Natural killer cell (primary cell): ENCODE measurements around the gene CXorf49. TPM values are rescaled to one million over a fixed set of nuclear protein-coding genes. Genes with fewer than 3 reads are reported as not detected.
"Not testable (repeated sequence)": the region's sequence is repeated elsewhere in the genome, so short reads cannot be mapped to it uniquely, and the experiment has no call there.

ENCODE experiments used
- ATAC-seq, 3 donors: fragments of 150-1000 bp in 2 of 3; fragments of 200-7000 bp in 1 of 3; cut with Tn5 transposase; 1 replicate in 1 of 3; 2 replicates in 2 of 3; pipeline ENCODE4 v1.10.0; 2021; ENCODE audit warnings: mild to moderate bottlenecking in 2 of 3, moderate library complexity in 2 of 3
- DNase-seq, 2 donors: peaks; one replicate each; pipeline versions ENCODE4 v3.0.0 to v3.0.0-alpha.2; 2013 to 2021; ENCODE audit warnings: mixed read lengths in 1 of 2
- H3K27ac ChIP-seq: one replicate; pipeline ENCODE4 v1.5.1; 2013; ENCODE audit warnings: mild to moderate bottlenecking, low read length
- H3K27me3 ChIP-seq: one replicate; pipeline ENCODE4 v1.6.1; 2013; ENCODE audit warnings: low read length; ENCODE audit not compliant: control insufficient read depth, insufficient read depth
- H3K36me3 ChIP-seq: one replicate; pipeline ENCODE4 v1.6.1; 2013; ENCODE audit warnings: low read length; ENCODE audit not compliant: control insufficient read depth, insufficient read depth
- H3K4me1 ChIP-seq: one replicate; pipeline ENCODE4 v1.6.1; 2013; ENCODE audit warnings: low read length; ENCODE audit not compliant: control insufficient read depth, insufficient read depth
- H3K4me3 ChIP-seq: one replicate; pipeline ENCODE4 v1.5.1; 2013; ENCODE audit warnings: low read length
- H3K9me3 ChIP-seq: one replicate; pipeline ENCODE4 v1.6.1; 2013; ENCODE audit warnings: low read length; ENCODE audit not compliant: control insufficient read depth, insufficient read depth
- H3K27ac Mint-ChIP-seq, 2 donors: one replicate each; pipeline ENCODE4 v1.8.0; 2022; ENCODE audit warnings: mild to moderate bottlenecking in 2 of 2, mixed read lengths in 2 of 2, moderate library complexity in 1 of 2
- H3K27me3 Mint-ChIP-seq, 2 donors: one replicate each; pipeline ENCODE4 v1.8.0; 2022; ENCODE audit warnings: low read depth in 2 of 2, mixed read lengths in 2 of 2
- H3K36me3 Mint-ChIP-seq: one replicate; pipeline ENCODE4 v1.8.0; 2022; ENCODE audit warnings: mixed read lengths
- H3K4me1 Mint-ChIP-seq, 2 donors: one replicate each; pipeline ENCODE4 v1.8.0; 2022; ENCODE audit warnings: mixed read lengths in 2 of 2
- H3K4me3 Mint-ChIP-seq: one replicate; pipeline ENCODE4 v1.8.0; 2022; ENCODE audit warnings: mild to moderate bottlenecking, moderate library complexity, mixed read lengths
- H3K9me3 Mint-ChIP-seq, 2 donors: one replicate each; pipeline ENCODE4 v1.8.0; 2022; ENCODE audit warnings: mixed read lengths in 2 of 2
- WGBS: methylation state at CpG from one replicate; pipeline ENCODE4 v1.1.7; 2013; ENCODE audit warnings: missing lambda C conversion rate; ENCODE audit not compliant: insufficient coverage; 5-methylcytosine and 5-hydroxymethylcytosine counted together
- intact Hi-C: fragments of 100-400 bp; cut with micrococcal nuclease; formaldehyde crosslinking; loops from one replicate; pipeline ENCODE4 v1.14.2; 2022
- total RNA-seq, 4 donors: library from RNA; stranded (reverse); fragments of 120-200 nt in 1 of 4; gene quantifications; one replicate each; pipeline versions ENCODE4 v1.2.3 to v1.2.4, GENCODE V29; 2013 to 2022

CXorf49 gene
- total RNA-seq, 3 donors from 2014 or later (not counting 1 experiment from before 2014, with no cell fraction given), result not detected

GRCh38 chrX:71716323-71716722 lies 1.8 kb downstream of the CXorf49 start:
- no CpG with 5 or more reads among the region's 12 CpGs for WGBS
- not testable (repeated sequence) for H3K27me3 Mint-ChIP-seq

GRCh38 chrX:71715551-71715950 lies 2.5 kb downstream of the CXorf49 start:
- H3K27me3 ChIP-seq, H3K27me3 Mint-ChIP-seq, H3K4me1 Mint-ChIP-seq, H3K36me3 Mint-ChIP-seq, H3K9me3 Mint-ChIP-seq, ATAC-seq, intact Hi-C loops, H3K9me3 ChIP-seq, H3K27ac ChIP-seq, DNase-seq, H3K36me3 ChIP-seq, H3K4me3 ChIP-seq, H3K4me1 ChIP-seq, H3K27ac Mint-ChIP-seq, H3K4me3 Mint-ChIP-seq: not testable (repeated sequence)
- WGBS, result no CpG with 5 or more reads among the region's 8 CpGs

More at GRCh38 chrX:71716323-71716722, 1.8 kb downstream of the CXorf49 start:
- H3K27ac ChIP-seq, H3K36me3 Mint-ChIP-seq, intact Hi-C loops, H3K4me3 ChIP-seq, H3K4me3 Mint-ChIP-seq, H3K4me1 Mint-ChIP-seq, H3K9me3 Mint-ChIP-seq, ATAC-seq, DNase-seq, H3K4me1 ChIP-seq, H3K9me3 ChIP-seq, H3K27me3 ChIP-seq, H3K27ac Mint-ChIP-seq, H3K36me3 ChIP-seq: not testable (repeated sequence)

GRCh38 chrX:71714064-71714463 lies 4.0 kb downstream of the CXorf49 start:
- WGBS, result no CpG with 5 or more reads among the region's 14 CpGs
- H3K4me1 ChIP-seq, H3K36me3 ChIP-seq, DNase-seq, H3K27me3 ChIP-seq, H3K27me3 Mint-ChIP-seq, H3K9me3 ChIP-seq, intact Hi-C loops, H3K27ac ChIP-seq, H3K4me3 Mint-ChIP-seq, H3K36me3 Mint-ChIP-seq, H3K9me3 Mint-ChIP-seq, H3K4me3 ChIP-seq, H3K4me1 Mint-ChIP-seq, H3K27ac Mint-ChIP-seq, ATAC-seq: not testable (repeated sequence)

DNA sequence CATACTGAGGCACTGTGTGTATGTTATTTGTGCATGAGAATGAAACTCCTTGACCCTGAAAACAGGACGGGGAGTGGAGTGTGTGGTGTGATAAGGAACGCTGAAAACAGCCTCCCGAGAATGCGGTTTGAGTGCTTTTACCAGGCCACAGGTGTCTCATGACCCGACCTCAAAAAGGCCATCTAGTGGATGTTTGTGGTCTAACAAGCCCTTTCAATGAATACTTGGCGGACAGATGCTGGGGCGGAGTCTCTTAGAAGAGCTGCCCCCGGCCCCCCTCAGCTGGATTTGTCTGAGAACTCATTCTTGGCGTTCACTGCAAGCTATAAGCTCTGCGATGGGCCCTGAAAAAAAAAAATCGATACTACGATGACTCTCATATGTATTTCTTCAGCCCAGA lies 15.2 kb downstream of the CXorf49 start:
- peak in 2 of 3 donors; percentile 59 to 70 for ATAC-seq
- H3K36me3 Mint-ChIP-seq, H3K36me3 ChIP-seq, H3K4me3 Mint-ChIP-seq, H3K27me3 ChIP-seq, H3K27ac ChIP-seq, DNase-seq, H3K4me1 Mint-ChIP-seq, intact Hi-C loops, H3K9me3 Mint-ChIP-seq, H3K27me3 Mint-ChIP-seq, H3K27ac Mint-ChIP-seq, H3K4me3 ChIP-seq, H3K9me3 ChIP-seq, H3K4me1 ChIP-seq: not testable (repeated sequence)
- no CpG with 5 or more reads among the region's 12 CpGs for WGBS

- H3K27ac Mint-ChIP-seq, H3K9me3 Mint-ChIP-seq, H3K4me3 Mint-ChIP-seq, intact Hi-C loops, H3K36me3 ChIP-seq, H3K4me3 ChIP-seq, ATAC-seq, H3K4me1 ChIP-seq, H3K4me1 Mint-ChIP-seq, H3K36me3 Mint-ChIP-seq, H3K27ac ChIP-seq, H3K27me3 Mint-ChIP-seq, H3K27me3 ChIP-seq, H3K9me3 ChIP-seq, DNase-seq: not testable (repeated sequence)
- no CpG with 5 or more reads among the region's 4 CpGs for WGBS
Observed at GRCh38 chrX:71699023-71699344, 19.1 kb downstream of the CXorf49 start.

DNA sequence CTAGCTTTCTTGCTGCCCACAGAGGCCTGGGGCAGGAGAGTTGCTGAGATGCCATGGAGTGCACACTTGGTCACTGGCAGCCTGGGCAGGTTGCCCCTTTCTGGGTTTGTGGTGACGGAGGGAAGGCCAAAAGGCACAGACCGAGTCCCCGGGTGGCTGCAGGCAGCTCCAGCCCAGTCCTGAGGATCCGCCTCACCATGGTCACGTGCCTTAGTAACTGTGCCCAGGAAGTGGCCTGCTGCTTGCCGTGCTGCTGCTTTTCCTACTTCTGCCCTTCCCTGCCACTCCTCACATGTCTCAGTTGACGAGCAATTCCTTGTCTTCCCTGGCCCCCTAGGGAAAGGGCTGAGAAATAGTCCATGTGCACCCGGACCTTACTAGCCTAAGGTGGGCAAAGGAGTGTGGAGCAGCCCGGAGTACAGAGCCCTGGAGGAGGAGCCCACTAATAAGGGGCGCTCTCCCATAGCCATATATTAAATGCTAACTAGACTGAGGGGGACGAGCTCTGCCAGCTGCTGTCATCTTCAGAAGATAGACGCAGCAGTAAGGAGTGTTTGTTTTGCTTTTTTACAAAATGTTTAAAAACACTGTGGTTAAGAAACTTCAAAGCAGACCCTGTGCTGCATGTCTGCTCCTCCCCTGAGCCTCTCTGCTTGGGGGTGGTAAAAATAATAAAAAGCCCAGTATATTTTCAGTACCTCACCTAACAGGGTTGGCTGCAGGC lies 19.6 kb downstream of the CXorf49 start:
- H3K4me3 Mint-ChIP-seq, H3K4me3 ChIP-seq, H3K27me3 Mint-ChIP-seq, H3K4me1 Mint-ChIP-seq, H3K27ac Mint-ChIP-seq, H3K36me3 Mint-ChIP-seq, H3K27ac ChIP-seq, DNase-seq, H3K27me3 ChIP-seq, H3K36me3 ChIP-seq, H3K9me3 ChIP-seq, H3K9me3 Mint-ChIP-seq, H3K4me1 ChIP-seq, intact Hi-C loops: not testable (repeated sequence)
- ATAC-seq, result peak in 1 of 3 donors; percentile 21
- no CpG with 5 or more reads among the region's 12 CpGs for WGBS

GRCh38 chrX:71697466-71698298 lies 20.4 kb downstream of the CXorf49 start:
- H3K9me3 Mint-ChIP-seq, H3K27me3 ChIP-seq, intact Hi-C loops, H3K4me3 ChIP-seq, H3K36me3 ChIP-seq, H3K9me3 ChIP-seq, H3K4me1 ChIP-seq, H3K27me3 Mint-ChIP-seq, H3K27ac Mint-ChIP-seq, DNase-seq, H3K4me3 Mint-ChIP-seq, H3K27ac ChIP-seq, H3K36me3 Mint-ChIP-seq, H3K4me1 Mint-ChIP-seq: not testable (repeated sequence)
- WGBS, result no CpG with 5 or more reads among the region's 17 CpGs
- ATAC-seq, result peak in 1 of 3 donors; percentile 19
